Stimulated activated CD8-positive, alpha-beta memory T cell treated with anti-CD3 and anti-CD28 coated beads, Interleukin-15, amount 100 ng/mL, for 4 hours (primary cell): ENCODE measurements around the gene SERPINB8.

Source experiments
- DNase-seq, 2 donors: peaks; one replicate each; pipeline ENCODE4 v3.0.0-alpha.2; 2020; ENCODE audit warnings: low read depth in 2 of 2

The SERPINB8 gene

GRCh38 chr18:64019922-64020756 is 50.3 kb downstream of the SERPINB8 start:
- no peak for DNase-seq

GRCh38 chr18:64026350-64026749 is 56.5 kb downstream of the SERPINB8 start:
- no peak for DNase-seq

GRCh38 chr18:64027931-64028695 is 58.2 kb downstream of the SERPINB8 start:
- DNase-seq: no peak

- no peak for DNase-seq
These were observed 59.2 kb downstream of the SERPINB8 start for GRCh38 chr18:64029096-64029495.

- no peak for DNase-seq
These were observed 61.5 kb downstream of the SERPINB8 start for GRCh38 chr18:64031411-64031810.

- no peak for DNase-seq
These were observed 62.4 kb downstream of the SERPINB8 start for GRCh38 chr18:64032312-64032711.

GRCh38 chr18:64037812-64038414 is 68.0 kb downstream of the SERPINB8 start:
- DNase-seq: no peak
